ENCODE data around the gene VAV3. TPM values are rescaled to one million over a fixed set of nuclear protein-coding genes. Genes with fewer than 3 reads are reported as not detected.
A peak's percentile ranks its signal among the peaks of the same experiment; 100 is the strongest.

VAV3 gene
- polyA plus RNA-seq, 3 donors: 5.4 to 9.2 (median 9.0) TPM

DNA sequence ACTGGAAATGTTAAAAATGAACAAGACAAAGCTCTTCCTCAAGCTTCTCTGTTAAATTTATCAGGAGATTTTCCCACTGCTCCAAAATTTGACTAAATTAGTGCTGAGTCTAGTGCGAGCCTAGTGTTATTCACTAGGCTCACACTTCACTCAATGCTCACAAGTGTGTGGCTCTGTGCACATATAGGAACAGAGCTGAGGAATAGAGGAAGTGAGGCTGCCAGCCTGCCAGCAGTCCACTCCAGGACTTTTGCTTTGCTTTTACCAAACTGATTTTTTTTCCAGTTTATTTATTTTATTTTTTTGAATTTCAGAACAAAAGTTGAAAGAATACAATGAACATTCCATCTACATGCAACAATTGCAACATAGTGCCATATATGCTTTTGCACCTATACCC is 87.2 kb downstream of the VAV3 start:
- peaks cover 64% of the 10 kb centered on the region for H3K4me1 Mint-ChIP-seq
- H3K9me3 ChIP-seq (replicated peaks in 1 of 2; ENCODE audit: control insufficient read depth in 1 of 2, insufficient read depth in 1 of 2, low read length in 2 of 2): no peaks in the 10 kb centered on the region
- no peaks in the 10 kb centered on the region for H4K20me1 ChIP-seq (ENCODE audit: insufficient read depth, low read length)
- TF ChIP-seq, protein P1, sequence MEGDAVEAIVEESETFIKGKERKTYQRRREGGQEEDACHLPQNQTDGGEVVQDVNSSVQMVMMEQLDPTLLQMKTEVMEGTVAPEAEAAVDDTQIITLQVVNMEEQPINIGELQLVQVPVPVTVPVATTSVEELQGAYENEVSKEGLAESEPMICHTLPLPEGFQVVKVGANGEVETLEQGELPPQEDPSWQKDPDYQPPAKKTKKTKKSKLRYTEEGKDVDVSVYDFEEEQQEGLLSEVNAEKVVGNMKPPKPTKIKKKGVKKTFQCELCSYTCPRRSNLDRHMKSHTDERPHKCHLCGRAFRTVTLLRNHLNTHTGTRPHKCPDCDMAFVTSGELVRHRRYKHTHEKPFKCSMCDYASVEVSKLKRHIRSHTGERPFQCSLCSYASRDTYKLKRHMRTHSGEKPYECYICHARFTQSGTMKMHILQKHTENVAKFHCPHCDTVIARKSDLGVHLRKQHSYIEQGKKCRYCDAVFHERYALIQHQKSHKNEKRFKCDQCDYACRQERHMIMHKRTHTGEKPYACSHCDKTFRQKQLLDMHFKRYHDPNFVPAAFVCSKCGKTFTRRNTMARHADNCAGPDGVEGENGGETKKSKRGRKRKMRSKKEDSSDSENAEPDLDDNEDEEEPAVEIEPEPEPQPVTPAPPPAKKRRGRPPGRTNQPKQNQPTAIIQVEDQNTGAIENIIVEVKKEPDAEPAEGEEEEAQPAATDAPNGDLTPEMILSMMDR (IDR thresholded peaks at IDR 0.05): no peak
- peak overlapping the region in 1 of 2 donors; percentile 64 for H3K4me3 Mint-ChIP-seq
- H3K9ac ChIP-seq (ENCODE audit: insufficient read depth, low read length, poor library complexity, severe bottlenecking): no peak overlapping the region
- H3K9me3 Mint-ChIP-seq: no peaks in the 10 kb centered on the region
- H3K36me3 Mint-ChIP-seq: peaks cover 4% of the 10 kb centered on the region in 2 donors
- DNase-seq: peak; percentile 48 to 86 (median 85)
- intact Hi-C loops (cut with micrococcal nuclease): loop anchor here (5.0 to 10.0 kb wide), 4 partner anchors 60 to 177 kb away; no protein-coding TSS in a partner anchor
- H3K4me3 ChIP-seq (replicated peaks in 1 of 3; ENCODE audit: low read depth in 2 of 3, low read length in 3 of 3): peak overlapping the region in 1 of 3 experiments; percentile 49
- H3K27ac ChIP-seq (ENCODE audit: low read depth in 1 of 2, low read length in 2 of 2): peak overlapping the region in 1 of 2 donors; percentile 75
- H3K27me3 Mint-ChIP-seq (ENCODE audit: low read depth in 3 of 3): no peaks in the 10 kb centered on the region
- H3K27me3 ChIP-seq (ENCODE audit: control insufficient read depth in 2 of 2, insufficient read depth in 2 of 2, low read length in 2 of 2): no peaks in the 10 kb centered on the region
- no peak overlapping the region for H2AFZ ChIP-seq (ENCODE audit: insufficient read depth, low read depth, low read length, poor library complexity, severe bottlenecking)
- peaks cover 66% of the 10 kb centered on the region for H3K79me2 ChIP-seq (ENCODE audit: insufficient read depth, low read length)
- peak overlapping the region; percentile 62 for H3K4me2 ChIP-seq (replicated peaks; ENCODE audit: extremely low read depth, low read length, poor library complexity, severe bottlenecking)
- peaks cover 52 to 67% of the 10 kb centered on the region in 2 donors for H3K4me1 ChIP-seq (ENCODE audit: control insufficient read depth in 1 of 2, insufficient read depth in 2 of 2, low read length in 2 of 2)
- H3K36me3 ChIP-seq (replicated peaks in 1 of 2; ENCODE audit: control insufficient read depth in 1 of 2, insufficient read depth in 2 of 2, low read length in 2 of 2): no peaks in the 10 kb centered on the region
- WGBS (ENCODE audit: insufficient coverage): no CpG with 5 or more reads among the region's 1 CpG
- peak overlapping the region; percentile 82 to 95 (median 89) for H3K27ac Mint-ChIP-seq

DNA sequence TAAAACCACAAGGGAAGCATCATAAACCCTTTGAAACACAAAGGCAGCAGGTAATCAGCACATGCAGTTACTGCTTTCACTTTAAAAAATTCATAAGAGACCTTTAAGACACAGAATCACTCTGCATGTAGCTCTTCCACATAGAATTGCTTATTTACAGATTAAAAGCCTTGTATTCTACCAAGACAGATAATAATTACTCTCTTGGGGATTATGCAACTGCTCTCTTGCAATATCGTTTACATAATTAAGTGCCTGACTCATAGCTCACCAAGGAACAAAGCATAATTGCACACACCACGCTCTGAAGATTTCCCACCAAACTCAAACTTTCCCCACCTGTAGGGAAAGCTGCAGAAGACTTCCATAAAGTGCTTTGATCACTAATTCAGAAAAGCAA is 87.9 kb downstream of the VAV3 start:
- peak overlapping the region; percentile 82 to 95 (median 89) for H3K27ac Mint-ChIP-seq
- DNase-seq: peak; percentile 72 to 90 (median 88)
- H2AFZ ChIP-seq (ENCODE audit: insufficient read depth, low read depth, low read length, poor library complexity, severe bottlenecking): no peak overlapping the region
- WGBS (ENCODE audit: insufficient coverage): 0% methylated on average over 1 of the region's 2 CpGs
- no peaks in the 10 kb centered on the region for H3K36me3 ChIP-seq (replicated peaks in 1 of 2; ENCODE audit: control insufficient read depth in 1 of 2, insufficient read depth in 2 of 2, low read length in 2 of 2)
- peaks cover 65% of the 10 kb centered on the region for H3K4me1 Mint-ChIP-seq
- TF ChIP-seq, protein P1 (IDR thresholded peaks at IDR 0.05): no peak
- H3K27me3 ChIP-seq (ENCODE audit: control insufficient read depth in 2 of 2, insufficient read depth in 2 of 2, low read length in 2 of 2): no peaks in the 10 kb centered on the region
- peaks cover 57 to 74% of the 10 kb centered on the region in 2 donors for H3K4me1 ChIP-seq (ENCODE audit: control insufficient read depth in 1 of 2, insufficient read depth in 2 of 2, low read length in 2 of 2)
- peak overlapping the region; percentile 62 for H3K4me2 ChIP-seq (replicated peaks; ENCODE audit: extremely low read depth, low read length, poor library complexity, severe bottlenecking)
- H3K9ac ChIP-seq (ENCODE audit: insufficient read depth, low read length, poor library complexity, severe bottlenecking): no peak overlapping the region
- H3K36me3 Mint-ChIP-seq: peaks cover 4% of the 10 kb centered on the region in 2 donors
- H3K79me2 ChIP-seq (ENCODE audit: insufficient read depth, low read length): peaks cover 60% of the 10 kb centered on the region
- no peaks in the 10 kb centered on the region for H4K20me1 ChIP-seq (ENCODE audit: insufficient read depth, low read length)
- H3K27me3 Mint-ChIP-seq (ENCODE audit: low read depth in 3 of 3): no peaks in the 10 kb centered on the region
- H3K9me3 Mint-ChIP-seq: no peaks in the 10 kb centered on the region
- peak overlapping the region in 1 of 2 donors; percentile 75 for H3K27ac ChIP-seq (ENCODE audit: low read depth in 1 of 2, low read length in 2 of 2)
- H3K9me3 ChIP-seq (replicated peaks in 1 of 2; ENCODE audit: control insufficient read depth in 1 of 2, insufficient read depth in 1 of 2, low read length in 2 of 2): no peaks in the 10 kb centered on the region
- intact Hi-C loops (cut with micrococcal nuclease): loop anchor here (5.0 to 10.0 kb wide), 4 partner anchors 60 to 178 kb away; no protein-coding TSS in a partner anchor
- H3K4me3 Mint-ChIP-seq: peak overlapping the region; percentile 25 to 64
- H3K4me3 ChIP-seq (replicated peaks in 1 of 3; ENCODE audit: low read depth in 2 of 3, low read length in 3 of 3): peak overlapping the region in 1 of 3 experiments; percentile 49

All from CD14-positive monocyte (primary cell).